Caco-2 (cell line): ENCODE results near the gene UST. TPM values are rescaled to one million over a fixed set of nuclear protein-coding genes. Genes with fewer than 3 reads are reported as not detected.

Experiments
- BruUV-seq: library from RNA; stranded (reverse); fragments of 400-500 nt; replicated peaks from 2 replicates; lab custom pipeline; 2021; lab: Mats Ljungman, UMichigan
- CTCF ChIA-PET: fragments of 300-600 bp; sonication (Branson Sonifier 250); formaldehyde crosslinking; loops from one replicate; lab custom pipeline; 2022; ENCODE audit warnings: antibody characterized with exemption; lab: Charles Lee
- POLR2A ChIA-PET: fragments of 300-600 bp; sonication (Branson Sonifier 250); formaldehyde crosslinking; loops from one replicate; lab custom pipeline; 2022; ENCODE audit warnings: antibody characterized with exemption; lab: Charles Lee
- DNase-seq, 2 experiments: peaks; one replicate each; pipeline versions ENCODE4 v3.0.0 to v3.0.0-alpha.2; 2020 to 2022
- H3K27me3 ChIP-seq: replicated peaks from 2 replicates; pipeline ENCODE4 v1.6.0; 2011; ENCODE audit warnings: low read length; ENCODE audit not compliant: control insufficient read depth, insufficient read depth
- H3K36me3 ChIP-seq: 2 replicates; pipeline ENCODE4 v1.5.1; 2011; ENCODE audit warnings: low read length; ENCODE audit not compliant: control insufficient read depth, insufficient read depth
- H3K4me1 ChIP-seq: fragments of 250-450 bp; sonication (Bioruptor Pico); 2 replicates; pipeline ENCODE4 v1.5.1; 2020; ENCODE audit warnings: mild to moderate bottlenecking
- H3K4me3 ChIP-seq: 2 replicates; pipeline ENCODE4 v1.5.1; 2011; ENCODE audit warnings: low read depth, mild to moderate bottlenecking, control low read depth, low read length
- H3K9me3 ChIP-seq: fragments of 250-450 bp; sonication (Bioruptor Pico); 2 replicates; pipeline ENCODE4 v1.5.1; 2020; ENCODE audit warnings: mild to moderate bottlenecking, moderate library complexity
- H3K27ac Mint-ChIP-seq: one replicate; pipeline ENCODE4 v1.8.0; 2022; ENCODE audit warnings: mixed read lengths; ENCODE audit not compliant: unreplicated experiment
- H3K27me3 Mint-ChIP-seq: one replicate; pipeline ENCODE4 v1.8.0; 2022; ENCODE audit warnings: mixed read lengths; ENCODE audit not compliant: insufficient read depth, unreplicated experiment
- H3K36me3 Mint-ChIP-seq: one replicate; pipeline ENCODE4 v1.8.0; 2022; ENCODE audit warnings: mild to moderate bottlenecking, mixed read lengths; ENCODE audit not compliant: insufficient read depth, unreplicated experiment
- H3K4me1 Mint-ChIP-seq: one replicate; pipeline ENCODE4 v1.8.0; 2022; ENCODE audit warnings: low read depth, mixed read lengths; ENCODE audit not compliant: unreplicated experiment
- H3K4me3 Mint-ChIP-seq: one replicate; pipeline ENCODE4 v1.8.0; 2022; ENCODE audit warnings: mild to moderate bottlenecking, moderate library complexity, mixed read lengths; ENCODE audit not compliant: unreplicated experiment
- H3K9me3 Mint-ChIP-seq: one replicate; pipeline ENCODE4 v1.8.0; 2022; ENCODE audit warnings: mixed read lengths; ENCODE audit not compliant: unreplicated experiment
- intact Hi-C: fragments of 100-400 bp; cut with micrococcal nuclease; formaldehyde crosslinking; loops from one replicate; pipeline ENCODE4 v1.10.0; 2022; ENCODE audit not compliant: unreplicated experiment
- total RNA-seq: library from RNA; stranded (reverse); gene quantifications from 2 replicates; pipeline ENCODE4 v1.2.3, GENCODE V29; 2022
- TF ChIP-seq, protein P1 (sequence below), 2 experiments: fragments of 200-600 bp in 1 of 2; IDR thresholded peaks; 1 replicate in 1 of 2; 2 replicates in 1 of 2; pipeline versions ENCODE4 v1.5.1 to v1.8.0; 2011 to 2022; ENCODE audit warnings: antibody characterized with exemption in 1 of 2, control low read depth in 1 of 2, inconsistent platforms in 1 of 2, low read depth in 1 of 2, low read length in 1 of 2, mild to moderate bottlenecking in 1 of 2, moderate library complexity in 1 of 2; ENCODE audit not compliant: insufficient read depth in 1 of 2, severe bottlenecking in 1 of 2, unreplicated experiment in 1 of 2

UST gene
- total RNA-seq, 1 experiment from 2014 or later = not detected

DNA sequence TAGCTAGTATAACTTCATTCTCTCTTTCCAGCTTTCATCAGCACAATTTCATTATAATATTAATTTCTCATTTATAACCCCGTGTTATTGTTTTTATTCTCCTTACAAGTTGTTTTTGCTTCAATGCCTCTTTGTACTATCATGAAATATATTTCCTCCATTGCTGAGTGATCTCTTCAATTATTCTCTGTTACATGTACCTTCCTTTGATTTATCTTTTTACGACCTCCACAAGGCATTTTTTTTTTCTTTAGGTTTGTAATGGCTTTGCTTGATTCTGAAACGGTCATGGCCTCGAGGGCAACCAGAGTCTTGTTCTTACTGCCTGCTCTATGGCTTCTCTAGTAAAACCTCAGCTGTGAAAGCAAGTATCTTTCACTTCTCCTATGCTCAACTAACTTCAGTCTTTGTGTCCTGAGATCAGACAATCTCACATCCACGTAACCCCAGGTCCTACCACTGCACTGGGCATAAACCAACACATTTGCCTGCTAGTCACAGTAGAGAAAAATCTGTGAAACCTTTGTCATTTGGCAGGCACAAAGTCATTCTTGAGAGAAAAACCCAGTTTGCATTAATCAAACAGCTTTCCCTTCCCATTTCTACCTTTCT is 119.9 kb downstream of the UST start:
- TF ChIP-seq, protein P1, sequence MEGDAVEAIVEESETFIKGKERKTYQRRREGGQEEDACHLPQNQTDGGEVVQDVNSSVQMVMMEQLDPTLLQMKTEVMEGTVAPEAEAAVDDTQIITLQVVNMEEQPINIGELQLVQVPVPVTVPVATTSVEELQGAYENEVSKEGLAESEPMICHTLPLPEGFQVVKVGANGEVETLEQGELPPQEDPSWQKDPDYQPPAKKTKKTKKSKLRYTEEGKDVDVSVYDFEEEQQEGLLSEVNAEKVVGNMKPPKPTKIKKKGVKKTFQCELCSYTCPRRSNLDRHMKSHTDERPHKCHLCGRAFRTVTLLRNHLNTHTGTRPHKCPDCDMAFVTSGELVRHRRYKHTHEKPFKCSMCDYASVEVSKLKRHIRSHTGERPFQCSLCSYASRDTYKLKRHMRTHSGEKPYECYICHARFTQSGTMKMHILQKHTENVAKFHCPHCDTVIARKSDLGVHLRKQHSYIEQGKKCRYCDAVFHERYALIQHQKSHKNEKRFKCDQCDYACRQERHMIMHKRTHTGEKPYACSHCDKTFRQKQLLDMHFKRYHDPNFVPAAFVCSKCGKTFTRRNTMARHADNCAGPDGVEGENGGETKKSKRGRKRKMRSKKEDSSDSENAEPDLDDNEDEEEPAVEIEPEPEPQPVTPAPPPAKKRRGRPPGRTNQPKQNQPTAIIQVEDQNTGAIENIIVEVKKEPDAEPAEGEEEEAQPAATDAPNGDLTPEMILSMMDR (IDR thresholded peaks at IDR 0.05; ENCODE audit: insufficient read depth in 1 of 2, low read depth in 1 of 2, low read length in 1 of 2, severe bottlenecking in 1 of 2, unreplicated experiment in 1 of 2) = no peak
- ChIA-PET POLR2A (no interaction called here), CTCF (no interaction called here)
- no peaks in the 10 kb centered on the region for H3K9me3 Mint-ChIP-seq
- Histone ChIP-seq H3K4me1 (no peaks in the 10 kb centered on the region), H3K9me3 (no peaks in the 10 kb centered on the region), H3K4me3 (no peak overlapping the region), H3K36me3 (no peaks in the 10 kb centered on the region), H3K27me3 (no peaks in the 10 kb centered on the region)
- no peak overlapping the region for H3K27ac Mint-ChIP-seq
- no peak for DNase-seq
- H3K27me3 Mint-ChIP-seq = peaks cover 14% of the 10 kb centered on the region
- H3K4me1 Mint-ChIP-seq = no peaks in the 10 kb centered on the region
- intact Hi-C loops = no loop called here
- H3K36me3 Mint-ChIP-seq = no peaks in the 10 kb centered on the region
- no peak overlapping the region for H3K4me3 Mint-ChIP-seq
- no TSS peak for BruUV-seq

DNA sequence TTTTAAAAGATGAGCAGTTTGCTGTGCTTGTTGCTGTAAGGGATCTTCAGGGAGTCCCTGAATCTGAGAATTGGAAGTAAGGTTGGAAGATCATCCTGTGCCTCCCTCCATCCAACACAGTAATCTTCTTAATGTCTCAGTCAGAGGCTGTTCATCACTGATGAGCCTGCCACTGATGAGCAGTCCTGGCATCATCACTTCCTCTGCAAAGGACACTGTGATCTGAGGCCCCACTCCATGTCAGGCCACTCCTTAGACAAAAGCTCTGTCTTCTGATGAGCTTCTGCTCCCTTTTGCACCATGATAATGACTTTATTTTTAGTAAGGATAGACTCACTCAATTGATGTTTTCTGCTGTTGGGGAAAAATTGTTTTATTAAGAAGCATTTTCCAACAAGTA is 121.0 kb downstream of the UST start:
- no peaks in the 10 kb centered on the region for H3K9me3 Mint-ChIP-seq

DNA sequence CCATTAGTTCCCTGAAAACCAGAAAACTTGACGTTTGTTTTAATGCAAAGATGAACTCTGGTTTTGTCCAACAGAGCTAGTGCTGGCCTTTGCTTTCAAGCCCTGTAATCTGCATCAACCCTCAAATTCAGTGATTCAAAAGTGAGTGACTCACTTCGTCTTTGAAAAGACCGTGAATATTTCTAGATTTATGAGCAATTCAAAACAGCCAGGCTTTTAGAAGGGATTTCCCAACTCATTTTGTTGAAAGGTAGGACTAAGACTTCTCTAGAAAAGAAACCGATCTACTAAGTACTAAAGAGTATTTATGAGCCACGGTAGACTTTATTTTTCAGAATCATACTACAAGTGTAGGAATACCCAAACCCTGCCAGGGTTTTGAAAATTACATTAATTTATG is 121.5 kb downstream of the UST start:
- POLR2A ChIA-PET = no interaction called here

More for the DNA sequence above, 121.0 kb downstream of the UST start:
- no peak overlapping the region for H3K4me3 ChIP-seq
- Mint-ChIP-seq H3K27me3 (peaks cover 14% of the 10 kb centered on the region), H3K4me3 (no peak overlapping the region), H3K27ac (no peak overlapping the region), H3K36me3 (no peaks in the 10 kb centered on the region), H3K4me1 (no peaks in the 10 kb centered on the region)
- H3K27me3 ChIP-seq = no peaks in the 10 kb centered on the region
- TF ChIP-seq, protein P1 (IDR thresholded peaks at IDR 0.05; ENCODE audit: insufficient read depth in 1 of 2, low read depth in 1 of 2, low read length in 1 of 2, severe bottlenecking in 1 of 2, unreplicated experiment in 1 of 2) = no peak
- DNase-seq = no peak
- H3K36me3 ChIP-seq = no peaks in the 10 kb centered on the region
- ChIA-PET CTCF (no interaction called here), POLR2A (no interaction called here)
- H3K9me3 ChIP-seq = no peaks in the 10 kb centered on the region
- H3K4me1 ChIP-seq = no peaks in the 10 kb centered on the region
- intact Hi-C loops = no loop called here
- no TSS peak for BruUV-seq

More for the DNA sequence above, 121.5 kb downstream of the UST start:
- H3K36me3 ChIP-seq = no peaks in the 10 kb centered on the region
- H3K4me3 ChIP-seq = no peak overlapping the region
- TF ChIP-seq, protein P1 (IDR thresholded peaks at IDR 0.05; ENCODE audit: insufficient read depth in 1 of 2, low read depth in 1 of 2, low read length in 1 of 2, severe bottlenecking in 1 of 2, unreplicated experiment in 1 of 2) = no peak
- intact Hi-C loops = no loop called here
- CTCF ChIA-PET = no interaction called here
- no peaks in the 10 kb centered on the region for H3K4me1 ChIP-seq
- no TSS peak for BruUV-seq
- Mint-ChIP-seq H3K27me3 (peaks cover 10% of the 10 kb centered on the region), H3K4me1 (no peaks in the 10 kb centered on the region), H3K9me3 (no peaks in the 10 kb centered on the region), H3K4me3 (no peak overlapping the region), H3K36me3 (no peaks in the 10 kb centered on the region), H3K27ac (no peak overlapping the region)
- no peaks in the 10 kb centered on the region for H3K9me3 ChIP-seq
- no peaks in the 10 kb centered on the region for H3K27me3 ChIP-seq
- DNase-seq = no peak
